NCI-H1092 treated with DMSO at 0.1 percent for 48 hours (cell line): ENCODE measurements around the gene CCDC141.

Source experiments
- DNase-seq: peaks from one replicate; lab custom pipeline; 2025; lab: John Stamatoyannopoulos, UW

Gene CCDC141

GRCh38 chr2:178828486-178828881, 221.5 kb downstream of the CCDC141 start:
- DNase-seq, result no peak

DNA sequence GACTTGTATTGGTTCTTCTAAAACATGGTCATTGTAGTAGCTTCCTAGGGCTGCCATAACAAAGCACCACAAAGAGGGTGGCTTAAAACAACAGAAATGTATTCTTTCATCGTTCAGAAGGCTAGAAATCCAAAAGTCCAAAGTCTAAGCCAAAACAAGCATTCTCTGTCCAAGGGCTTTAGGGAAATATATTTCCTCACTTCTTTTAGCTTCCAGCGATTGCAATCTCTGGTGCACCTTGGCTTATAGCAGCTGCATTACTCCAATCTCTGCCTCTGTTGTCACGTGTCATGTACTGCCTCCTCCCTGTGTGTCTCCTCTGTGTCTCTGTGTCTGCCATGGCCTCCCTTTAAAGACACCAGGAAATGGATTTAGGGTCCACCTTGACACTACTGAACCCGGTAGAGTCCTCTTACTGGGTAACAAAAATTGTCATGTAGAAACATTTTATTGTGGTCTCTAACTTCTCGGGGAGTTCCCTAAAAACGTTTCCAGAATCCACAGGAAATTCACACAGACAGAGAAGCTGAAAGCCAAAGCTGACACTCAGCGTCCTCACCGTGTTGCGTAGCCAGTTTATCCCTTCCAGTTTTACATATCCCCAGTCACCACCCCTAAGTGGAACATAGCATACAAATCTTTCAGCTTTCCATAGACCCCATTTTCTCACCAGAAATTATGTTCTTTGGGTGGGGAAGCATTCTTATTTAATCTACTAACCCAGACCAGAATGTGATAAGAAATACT, 222.0 kb downstream of the CCDC141 start:
- no peak for DNase-seq

DNA sequence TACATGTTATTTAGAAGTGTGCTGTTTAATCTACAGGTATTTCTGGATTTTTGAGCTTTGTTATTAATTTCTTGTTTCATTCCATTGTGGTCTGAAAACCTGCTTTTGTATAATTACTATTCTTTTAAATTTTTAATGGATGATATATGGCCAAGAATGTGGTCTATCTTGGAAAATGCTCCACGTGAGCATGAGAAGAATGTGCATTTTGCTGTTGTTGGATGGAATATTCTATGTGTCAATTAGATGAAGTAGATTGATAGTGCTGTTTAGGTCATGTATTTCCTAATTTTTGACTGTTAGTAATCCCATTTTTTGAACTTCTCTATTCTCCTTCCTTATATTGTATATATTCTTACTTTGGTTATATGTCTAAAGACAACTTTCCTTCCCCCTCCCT, 222.8 kb downstream of the CCDC141 start:
- no peak for DNase-seq

- no peak for DNase-seq
Measured at GRCh38 chr2:178825183-178825582, 224.8 kb downstream of the CCDC141 start.

DNA sequence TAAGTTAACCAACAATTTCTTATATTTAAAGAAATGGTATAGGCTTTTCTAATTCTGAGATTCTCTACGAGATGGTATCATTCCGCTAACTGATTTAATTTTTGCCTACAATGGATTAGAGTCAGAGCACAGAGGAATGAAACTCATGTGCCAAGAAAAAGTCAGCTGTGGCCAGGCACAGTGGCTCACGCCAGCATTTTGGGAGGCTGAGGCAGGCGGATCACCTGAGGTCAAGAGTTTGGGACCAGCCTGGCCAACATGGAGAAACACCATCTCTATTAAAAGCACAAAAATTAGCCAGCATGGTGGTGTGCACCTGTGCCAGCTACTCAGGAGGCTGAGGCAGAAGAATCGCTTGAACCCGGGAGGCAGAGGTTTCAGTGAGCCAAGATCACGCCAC, 225.8 kb downstream of the CCDC141 start:
- DNase-seq, result no peak

- no peak for DNase-seq
Measured at GRCh38 chr2:178819992-178820391, 229.9 kb downstream of the CCDC141 start.

GRCh38 chr2:178819147-178819875, 230.6 kb downstream of the CCDC141 start:
- no peak for DNase-seq

DNA sequence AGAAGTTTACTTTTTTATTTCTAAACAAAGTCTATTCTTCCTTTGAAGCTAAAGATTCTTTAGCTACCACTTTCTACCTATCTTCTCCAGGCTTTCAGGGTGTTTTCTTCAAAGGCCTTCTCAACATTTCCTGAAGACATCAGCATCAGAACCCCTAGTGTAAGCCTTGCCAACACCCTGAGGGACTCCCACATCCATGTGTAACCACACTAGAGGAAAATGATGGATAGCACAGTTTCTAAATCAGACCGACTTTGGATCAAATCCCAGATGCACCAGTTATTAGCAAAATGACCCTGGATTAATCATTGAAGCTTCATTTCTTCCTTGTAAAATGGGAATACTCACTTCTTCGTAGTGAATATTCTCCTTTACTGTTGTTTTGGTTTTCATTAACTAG, 238.0 kb downstream of the CCDC141 start:
- no peak for DNase-seq

DNA sequence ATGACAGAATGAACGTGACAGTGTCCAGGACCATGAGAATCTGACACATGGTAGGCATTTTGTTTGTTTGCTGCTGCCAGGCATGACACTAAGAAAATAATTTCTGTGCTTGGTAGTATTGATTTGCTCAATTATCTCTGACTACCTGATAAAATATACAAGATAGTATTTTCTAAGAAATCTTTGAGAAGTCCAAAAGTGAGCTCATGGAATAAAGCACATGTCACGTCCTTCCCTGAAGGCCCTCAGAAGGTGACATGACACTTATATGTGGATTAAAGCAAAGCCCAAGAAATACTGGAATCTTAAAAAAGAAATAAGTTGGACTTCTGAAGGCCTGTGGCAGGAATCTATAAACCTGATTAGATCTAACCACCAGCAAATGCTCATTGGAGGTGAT, 238.9 kb downstream of the CCDC141 start:
- DNase-seq, result no peak

GRCh38 chr2:178810422-178810821, 239.5 kb downstream of the CCDC141 start:
- no peak for DNase-seq

- no peak for DNase-seq
Measured at GRCh38 chr2:178807227-178808008, 242.5 kb downstream of the CCDC141 start, which contains the start of gene TTN. Gene TTN, minus strand, starts transcription at chr2:178807423. Its CDS starts 2,781 bp downstream, at chr2:178804642.

DNA sequence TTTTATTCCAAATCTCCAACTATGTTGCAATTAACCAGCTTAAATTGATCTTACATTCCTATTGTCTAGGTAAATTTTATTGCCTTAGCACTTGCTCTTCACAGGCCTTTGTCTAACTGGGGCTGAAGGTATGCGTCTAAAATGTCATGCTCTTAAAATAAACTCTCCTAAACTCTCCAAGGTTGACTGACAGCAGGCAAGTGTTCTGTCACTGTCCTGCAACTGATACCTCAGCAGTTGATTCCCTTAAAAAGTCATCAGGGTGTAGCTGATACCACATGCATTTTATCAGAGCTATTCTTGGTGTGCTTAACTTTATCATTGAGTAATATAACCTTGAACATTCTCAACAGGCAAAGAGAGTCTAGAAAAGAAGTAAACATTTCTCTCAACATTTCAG, 243.4 kb downstream of the CCDC141 start:
- DNase-seq, result no peak

GRCh38 chr2:178805457-178805856, 244.5 kb downstream of the CCDC141 start:
- DNase-seq, result no peak

DNA sequence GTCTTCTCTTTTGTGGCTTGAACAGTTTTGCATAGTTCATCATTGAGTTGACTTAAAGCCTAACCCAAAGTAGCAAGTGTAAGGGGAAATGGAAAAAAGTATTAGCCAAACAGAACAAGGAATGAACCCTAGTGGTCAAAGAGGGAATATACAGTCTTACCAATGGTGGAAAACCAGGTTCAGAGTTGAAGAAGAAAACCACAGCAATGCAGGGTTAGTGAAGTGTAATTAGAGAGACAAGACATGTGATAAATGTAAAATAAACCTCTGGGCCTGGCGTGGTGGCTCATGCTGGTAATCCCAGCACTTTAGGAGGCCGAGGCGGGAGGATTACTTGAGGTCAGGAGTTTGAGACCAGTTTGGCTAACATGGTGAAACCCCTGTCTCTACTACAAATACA, 245.1 kb downstream of the CCDC141 start:
- DNase-seq, result no peak

DNA sequence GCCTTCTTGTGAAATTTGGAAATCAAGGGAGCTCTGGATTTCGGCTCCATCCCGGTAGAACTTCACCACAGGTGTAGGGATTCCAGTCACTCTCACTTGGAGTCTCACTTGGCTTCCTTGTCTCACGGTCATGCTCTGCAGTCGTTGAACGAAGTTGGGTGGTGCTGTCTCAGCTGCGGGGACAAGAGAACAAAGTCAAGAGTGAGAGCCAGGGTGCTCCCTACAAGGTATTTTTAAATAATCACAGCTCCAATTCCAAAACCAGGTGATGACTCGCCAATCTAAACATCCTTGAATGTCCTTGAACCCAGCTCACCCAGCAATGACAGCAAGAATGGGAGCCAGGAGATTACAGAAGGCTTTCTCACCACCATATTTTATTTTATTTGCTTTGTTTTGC, 249.4 kb downstream of the CCDC141 start:
- no peak for DNase-seq

- DNase-seq, result no peak
Measured at GRCh38 chr2:178799305-178799704, 250.6 kb downstream of the CCDC141 start.

GRCh38 chr2:178796079-178796677, 253.8 kb downstream of the CCDC141 start:
- DNase-seq, result peak; percentile 18

GRCh38 chr2:178787934-178788333, 262.0 kb downstream of the CCDC141 start:
- no peak for DNase-seq

- no peak for DNase-seq
Measured at GRCh38 chr2:178787155-178787554, 262.8 kb downstream of the CCDC141 start.

DNA sequence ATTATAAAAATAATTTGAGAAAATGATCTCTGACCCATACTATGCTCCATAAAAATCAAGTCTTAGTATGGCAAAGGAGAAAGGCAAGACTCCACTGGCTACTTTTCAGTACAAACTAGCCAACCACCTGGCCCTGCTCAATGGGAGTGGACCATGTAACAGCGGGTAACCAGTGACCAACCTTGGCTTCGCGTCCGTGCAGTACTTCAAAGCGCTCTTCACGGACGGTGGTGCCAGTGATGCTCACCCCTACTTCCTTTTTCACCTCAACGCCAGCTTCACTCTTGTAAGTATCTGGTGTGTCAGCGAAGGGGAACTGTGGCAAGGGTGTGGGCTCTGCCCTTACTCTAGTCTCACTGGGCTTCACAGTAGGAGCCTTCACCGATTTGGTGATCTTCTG, 266.0 kb downstream of the CCDC141 start:
- no peak for DNase-seq

DNA sequence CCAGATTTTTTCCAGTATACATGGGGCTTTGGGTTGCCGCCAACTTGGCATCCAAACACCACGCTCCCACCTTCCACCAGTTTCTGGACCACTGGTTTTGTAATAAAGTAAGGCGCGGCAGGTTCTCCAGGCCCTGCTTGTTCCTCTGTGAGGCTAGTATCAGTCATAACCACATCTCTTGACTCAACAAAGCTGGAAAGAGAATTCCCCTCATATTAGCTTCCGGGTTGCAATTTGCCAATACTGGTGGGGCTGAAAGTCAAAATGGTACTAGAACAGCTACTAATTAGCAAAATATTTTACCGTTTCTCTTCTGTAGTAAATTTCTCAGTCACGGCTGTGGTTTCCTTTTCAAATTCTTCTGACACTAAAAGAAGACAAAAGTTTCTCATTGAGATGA, 267.7 kb downstream of the CCDC141 start:
- no peak for DNase-seq
